GM12878 (cell line): ENCODE measurements around the gene SPSB3. TPM values are rescaled to one million over a fixed set of nuclear protein-coding genes. Genes with fewer than 3 reads are reported as not detected.

Source experiments
- ATAC-seq: fragments of 200-7000 bp; cut with Tn5 transposase; 3 replicates; pipeline ENCODE4 v1.9.1; 2020; ENCODE audit warnings: mild to moderate bottlenecking, moderate library complexity
- BruUV-seq: library from RNA; stranded (reverse); fragments of 400-500 nt; replicated peaks from 2 replicates; lab custom pipeline; 2021; lab: Mats Ljungman, UMichigan
- CTCF ChIA-PET: fragments of 300-600 bp; sonication (Branson Sonifier 250); formaldehyde crosslinking; extraction: SDS; loops from one replicate; lab custom pipeline; 2021; ENCODE audit warnings: inconsistent platforms; lab: Yijun Ruan, JAX
- POLR2A ChIA-PET: fragments of 350-600 bp; formaldehyde crosslinking; extraction: SDS; loops from one replicate; lab custom pipeline; 2021; ENCODE audit warnings: inconsistent platforms; lab: Charles Lee
- RAD21 ChIA-PET: fragments of 300-600 bp; sonication (Branson Sonifier 250); formaldehyde crosslinking; loops from one replicate; lab custom pipeline; 2023; ENCODE audit warnings: antibody characterized with exemption; ENCODE audit not compliant: unreplicated experiment; lab: Charles Lee
- SMC1A ChIA-PET: fragments of 300-600 bp; sonication (Branson Sonifier 250); formaldehyde crosslinking; loops from one replicate; lab custom pipeline; 2023; ENCODE audit not compliant: unreplicated experiment, uncharacterized antibody; lab: Charles Lee
- DNase-seq: peaks from one replicate; pipeline ENCODE4 v3.0.0-alpha.2; 2011; ENCODE audit warnings: low read depth, low spot score
- FAIRE-seq: peaks from 3 replicates; lab custom pipeline; 2011; peaks lifted over from hg19 to GRCh38; lab: Jason Lieb, UNC
- H2AFZ ChIP-seq: 2 replicates; pipeline ENCODE4 v1.6.0; 2011; ENCODE audit warnings: low read depth, low read length, control low read depth; ENCODE audit not compliant: control insufficient read depth
- H3K27ac ChIP-seq: 2 replicates; pipeline ENCODE4 v1.5.1; 2011; ENCODE audit warnings: control low read depth; ENCODE audit not compliant: control insufficient read depth, insufficient read depth
- H3K27me3 ChIP-seq, 2 experiments: replicated peaks in 1 of 2; 2 replicates each; pipeline versions ENCODE4 v1.6.0 to v1.6.1; 2011; ENCODE audit warnings: low read length in 1 of 2; ENCODE audit not compliant: control insufficient read depth in 2 of 2, insufficient read depth in 2 of 2
- H3K36me3 ChIP-seq, 2 experiments: 2 replicates each; pipeline ENCODE4 v1.5.1; 2011; ENCODE audit warnings: low read length in 1 of 2; ENCODE audit not compliant: control insufficient read depth in 2 of 2, insufficient read depth in 2 of 2
- H3K4me1 ChIP-seq: 2 replicates; pipeline ENCODE4 v1.6.1; 2011; ENCODE audit warnings: mild to moderate bottlenecking, low read length, moderate library complexity, mixed read lengths; ENCODE audit not compliant: control insufficient read depth, insufficient read depth
- H3K4me2 ChIP-seq: 2 replicates; pipeline ENCODE4 v1.6.0; 2011; ENCODE audit warnings: control low read depth; ENCODE audit not compliant: control insufficient read depth, insufficient read depth
- H3K4me3 ChIP-seq: fragments of 200-600 bp; sonication (generic); 2 replicates; pipeline ENCODE4 v1.5.1; 2016
- H3K79me2 ChIP-seq: 2 replicates; pipeline ENCODE4 v1.6.0; 2011; ENCODE audit warnings: low read length; ENCODE audit not compliant: control insufficient read depth, insufficient read depth
- H3K9ac ChIP-seq: 2 replicates; pipeline ENCODE4 v1.8.0; 2011; ENCODE audit warnings: low read length, control low read depth, mixed read lengths; ENCODE audit not compliant: control insufficient read depth, insufficient read depth
- H3K9me3 ChIP-seq: replicated peaks from 3 replicates; pipeline ENCODE4 v1.5.1; 2011; ENCODE audit warnings: mild to moderate bottlenecking, low read length; ENCODE audit not compliant: control insufficient read depth, insufficient read depth
- H4K20me1 ChIP-seq: 2 replicates; pipeline ENCODE4 v1.6.0; 2011; ENCODE audit not compliant: control insufficient read depth, insufficient read depth
- CHD1 ChIP-seq: IDR thresholded peaks from 2 replicates; pipeline ENCODE4 v1.6.1; 2012; ENCODE audit warnings: low read depth, low read length, improper control_type of control experiment
- CREM ChIP-seq: IDR thresholded peaks from 2 replicates; pipeline ENCODE4 v1.6.1; 2014; ENCODE audit warnings: antibody characterized with exemption, low read depth
- HCFC1 ChIP-seq: fragments of 150-350 bp; IDR thresholded peaks from 2 replicates; pipeline ENCODE4 v1.6.1; 2014; ENCODE audit warnings: low read length
- JUNB ChIP-seq: IDR thresholded peaks from 2 replicates; pipeline ENCODE4 v1.6.1; 2016; ENCODE audit warnings: antibody characterized with exemption, mild to moderate bottlenecking
- MYB ChIP-seq: fragments of 150-350 bp; IDR thresholded peaks from 2 replicates; pipeline ENCODE4 v1.6.1; 2014; ENCODE audit warnings: mild to moderate bottlenecking, low read depth, low read length, borderline replicate concordance
- RAD51 ChIP-seq: fragments of 450-650 bp; IDR thresholded peaks from 2 replicates; pipeline ENCODE4 v1.6.1; 2016; ENCODE audit warnings: moderate library complexity, mild to moderate bottlenecking, inconsistent platforms
- RB1 ChIP-seq: fragments of 450-650 bp; formaldehyde crosslinking; IDR thresholded peaks from 2 replicates; pipeline ENCODE4 v1.6.1; 2017; ENCODE audit warnings: mild to moderate bottlenecking, borderline replicate concordance
- SMARCA5 ChIP-seq: fragments of 450-650 bp; IDR thresholded peaks from 2 replicates; pipeline ENCODE4 v1.6.1; 2017; ENCODE audit warnings: mild to moderate bottlenecking
- ZSCAN29 ChIP-seq: fragments of 450-650 bp; IDR thresholded peaks from 2 replicates; pipeline ENCODE4 v1.6.1; 2017; ENCODE audit warnings: mild to moderate bottlenecking, moderate library complexity
- WGBS: methylation state at CpG from one replicate; pipeline ENCODE4 v1.1.6; 2016; ENCODE audit warnings: low lambda C conversion rate; ENCODE audit not compliant: insufficient replicate concordance, insufficient coverage; ENCODE audit errors: missing lambda C conversion rate; 5-methylcytosine and 5-hydroxymethylcytosine counted together
- in situ Hi-C: fragments of 300-500 bp; cut with MboI; formaldehyde crosslinking; loops from 9 replicates; pipeline ENCODE4 v1.14.3; 2018; ENCODE audit warnings: mixed read lengths
- intact Hi-C: fragments of 100-400 bp; cut with micrococcal nuclease; formaldehyde crosslinking; loops from one replicate; pipeline ENCODE4 v1.14.2; 2022; ENCODE audit not compliant: unreplicated experiment
- polyA plus RNA-seq, 11 experiments: library from polyadenylated mRNA; depleted of rRNA in 4 of 11; unstranded in 6 of 11; stranded (reverse) in 5 of 11; fragments of >200 nt; fragmentation: Nextera tagmentation in 4 of 11; fragmentation: Illumina TruSeq in 1 of 11; extraction: Ambion mirVana in 4 of 11; extraction: Trizol in 1 of 11; gene quantifications; 1 replicate in 1 of 11; 2 replicates in 10 of 11; pipeline versions ENCODE4 v1.2.1 to v1.2.3, GENCODE V29; 2011 to 2016; ENCODE audit warnings: inconsistent platforms in 2 of 11, missing spikeins in 2 of 11, low read depth in 1 of 11
- total RNA-seq, 4 experiments: library from RNA; depleted of rRNA in 3 of 4; stranded (reverse); fragments of >200 nt in 3 of 4; fragmentation: Illumina TruSeq in 1 of 4; extraction: Trizol in 1 of 4; gene quantifications; 2 replicates each; pipeline versions ENCODE4 v1.2.1 to v1.2.3, GENCODE V29; 2013 to 2021
- TF ChIP-seq, protein P1 (sequence below), 3 experiments: IDR thresholded peaks in 2 of 3; conservative IDR thresholded peaks in 1 of 3; 2 replicates each; pipeline ENCODE4 v1.5.1; 2011; ENCODE audit warnings: low read depth in 3 of 3, low read length in 3 of 3, mild to moderate bottlenecking in 3 of 3, control low read depth in 2 of 3, moderate library complexity in 2 of 3, inconsistent platforms in 1 of 3, mixed read lengths in 1 of 3; ENCODE audit not compliant: control insufficient read depth in 2 of 3, insufficient read depth in 1 of 3; ENCODE audit errors: extremely low read depth in 1 of 3
- TF ChIP-seq, protein P2 (sequence below): IDR thresholded peaks from 2 replicates; pipeline ENCODE4 v1.6.1; 2012; ENCODE audit warnings: improper control_type of control experiment, low read depth, low read length; ENCODE audit not compliant: insufficient replicate concordance
- TF ChIP-seq, protein P3 (sequence below): IDR thresholded peaks from 2 replicates; pipeline ENCODE4 v1.6.1; 2012; ENCODE audit warnings: mild to moderate bottlenecking, low read depth, low read length

Gene SPSB3
- total and polyA plus RNA-seq, 10 of the 15 experiments (the other 5 are each of a cell fraction or from before 2014, with no cell fraction given) = 0.31 to 26.9 (median 14.0) TPM

DNA sequence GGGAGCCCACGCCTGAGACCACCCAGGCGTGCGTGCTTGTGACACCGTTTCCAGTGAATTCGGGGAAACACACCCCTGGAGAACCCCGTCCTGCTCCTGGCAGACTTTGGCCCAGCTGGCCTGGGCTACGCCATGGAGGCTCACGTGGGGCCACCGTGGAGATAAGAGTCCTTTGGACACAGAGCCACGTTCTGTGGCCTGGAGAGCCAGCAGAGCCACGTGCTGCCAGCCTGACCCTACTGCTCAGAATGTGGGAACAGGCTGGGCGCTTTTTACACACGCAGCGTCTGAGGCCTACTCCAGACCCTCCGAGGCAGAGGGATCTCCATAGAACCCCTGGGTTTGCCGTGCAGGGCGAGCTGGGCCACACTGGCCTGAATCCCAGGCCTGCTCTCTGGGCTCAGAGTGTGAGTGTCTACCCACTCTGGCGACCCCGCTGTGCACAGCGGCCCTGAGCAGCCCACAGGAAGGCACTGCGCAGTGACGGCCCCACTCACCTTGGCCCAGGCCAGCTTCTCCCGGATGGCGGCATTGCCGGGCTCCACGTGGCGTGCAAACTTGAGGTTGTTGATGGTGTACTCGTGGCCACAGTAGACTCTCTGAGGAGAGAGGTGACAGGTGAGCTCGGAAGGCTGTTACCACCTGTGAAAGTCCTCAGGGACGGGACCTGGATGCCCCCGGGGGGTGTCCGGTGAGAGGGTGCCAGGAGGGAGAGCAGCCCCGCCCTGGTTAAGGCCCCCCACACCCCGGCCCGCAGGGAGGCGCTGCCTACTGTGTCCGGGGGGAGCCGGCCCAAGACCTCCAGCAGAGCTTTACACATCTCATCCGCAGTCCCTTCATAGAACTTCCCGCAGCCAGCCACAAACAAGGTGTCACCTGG lies 34.3 kb upstream of the SPSB3 start:
- Histone ChIP-seq H3K79me2 (no peaks in the 10 kb centered on the region), H3K4me3 (no peak overlapping the region), H4K20me1 (no peaks in the 10 kb centered on the region), H2AFZ (no peak overlapping the region), H3K27ac (no peak overlapping the region), H3K4me1 (no peaks in the 10 kb centered on the region), H3K4me2 (no peak overlapping the region), H3K36me3 (no peaks in the 10 kb centered on the region; a peak in 2 of 4 replicates), H3K9me3 (no peaks in the 10 kb centered on the region), H3K27me3 (no peaks in the 10 kb centered on the region), H3K9ac (no peak overlapping the region)
- intact Hi-C loops (no loop called here), in situ Hi-C loops (no loop called here)
- BruUV-seq = no TSS peak
- ChIA-PET SMC1A (no interaction called here), CTCF (no interaction called here), RAD21 (no interaction called here), POLR2A (interaction anchor here (0.5 kb wide), 1 partner anchor 21 kb away, joined by 10 read pairs; no protein-coding TSS in a partner anchor)
- 94% methylated on average over 38 of the region's 40 CpGs for WGBS
- no peak for DNase-seq
- ATAC-seq = no peak
- FAIRE-seq = no peak
- TF ChIP-seq RB1 (no peak), ZSCAN29 (no peak), SMARCA5 (no peak), JUNB (no peak), CHD1 (no peak), RAD51 (no peak), MYB (no peak), CREM (no peak), HCFC1 (no peak)
- TF ChIP-seq, protein P1, sequence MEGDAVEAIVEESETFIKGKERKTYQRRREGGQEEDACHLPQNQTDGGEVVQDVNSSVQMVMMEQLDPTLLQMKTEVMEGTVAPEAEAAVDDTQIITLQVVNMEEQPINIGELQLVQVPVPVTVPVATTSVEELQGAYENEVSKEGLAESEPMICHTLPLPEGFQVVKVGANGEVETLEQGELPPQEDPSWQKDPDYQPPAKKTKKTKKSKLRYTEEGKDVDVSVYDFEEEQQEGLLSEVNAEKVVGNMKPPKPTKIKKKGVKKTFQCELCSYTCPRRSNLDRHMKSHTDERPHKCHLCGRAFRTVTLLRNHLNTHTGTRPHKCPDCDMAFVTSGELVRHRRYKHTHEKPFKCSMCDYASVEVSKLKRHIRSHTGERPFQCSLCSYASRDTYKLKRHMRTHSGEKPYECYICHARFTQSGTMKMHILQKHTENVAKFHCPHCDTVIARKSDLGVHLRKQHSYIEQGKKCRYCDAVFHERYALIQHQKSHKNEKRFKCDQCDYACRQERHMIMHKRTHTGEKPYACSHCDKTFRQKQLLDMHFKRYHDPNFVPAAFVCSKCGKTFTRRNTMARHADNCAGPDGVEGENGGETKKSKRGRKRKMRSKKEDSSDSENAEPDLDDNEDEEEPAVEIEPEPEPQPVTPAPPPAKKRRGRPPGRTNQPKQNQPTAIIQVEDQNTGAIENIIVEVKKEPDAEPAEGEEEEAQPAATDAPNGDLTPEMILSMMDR (IDR thresholded peaks at IDR 0.05 in 2 of 3, conservative IDR thresholded peaks at IDR 0.05 in 1 of 3; ENCODE audit: control insufficient read depth in 2 of 3, extremely low read depth in 1 of 3, insufficient read depth in 1 of 3, low read depth in 3 of 3, low read length in 3 of 3) = no peak
- TF ChIP-seq, protein P2, sequence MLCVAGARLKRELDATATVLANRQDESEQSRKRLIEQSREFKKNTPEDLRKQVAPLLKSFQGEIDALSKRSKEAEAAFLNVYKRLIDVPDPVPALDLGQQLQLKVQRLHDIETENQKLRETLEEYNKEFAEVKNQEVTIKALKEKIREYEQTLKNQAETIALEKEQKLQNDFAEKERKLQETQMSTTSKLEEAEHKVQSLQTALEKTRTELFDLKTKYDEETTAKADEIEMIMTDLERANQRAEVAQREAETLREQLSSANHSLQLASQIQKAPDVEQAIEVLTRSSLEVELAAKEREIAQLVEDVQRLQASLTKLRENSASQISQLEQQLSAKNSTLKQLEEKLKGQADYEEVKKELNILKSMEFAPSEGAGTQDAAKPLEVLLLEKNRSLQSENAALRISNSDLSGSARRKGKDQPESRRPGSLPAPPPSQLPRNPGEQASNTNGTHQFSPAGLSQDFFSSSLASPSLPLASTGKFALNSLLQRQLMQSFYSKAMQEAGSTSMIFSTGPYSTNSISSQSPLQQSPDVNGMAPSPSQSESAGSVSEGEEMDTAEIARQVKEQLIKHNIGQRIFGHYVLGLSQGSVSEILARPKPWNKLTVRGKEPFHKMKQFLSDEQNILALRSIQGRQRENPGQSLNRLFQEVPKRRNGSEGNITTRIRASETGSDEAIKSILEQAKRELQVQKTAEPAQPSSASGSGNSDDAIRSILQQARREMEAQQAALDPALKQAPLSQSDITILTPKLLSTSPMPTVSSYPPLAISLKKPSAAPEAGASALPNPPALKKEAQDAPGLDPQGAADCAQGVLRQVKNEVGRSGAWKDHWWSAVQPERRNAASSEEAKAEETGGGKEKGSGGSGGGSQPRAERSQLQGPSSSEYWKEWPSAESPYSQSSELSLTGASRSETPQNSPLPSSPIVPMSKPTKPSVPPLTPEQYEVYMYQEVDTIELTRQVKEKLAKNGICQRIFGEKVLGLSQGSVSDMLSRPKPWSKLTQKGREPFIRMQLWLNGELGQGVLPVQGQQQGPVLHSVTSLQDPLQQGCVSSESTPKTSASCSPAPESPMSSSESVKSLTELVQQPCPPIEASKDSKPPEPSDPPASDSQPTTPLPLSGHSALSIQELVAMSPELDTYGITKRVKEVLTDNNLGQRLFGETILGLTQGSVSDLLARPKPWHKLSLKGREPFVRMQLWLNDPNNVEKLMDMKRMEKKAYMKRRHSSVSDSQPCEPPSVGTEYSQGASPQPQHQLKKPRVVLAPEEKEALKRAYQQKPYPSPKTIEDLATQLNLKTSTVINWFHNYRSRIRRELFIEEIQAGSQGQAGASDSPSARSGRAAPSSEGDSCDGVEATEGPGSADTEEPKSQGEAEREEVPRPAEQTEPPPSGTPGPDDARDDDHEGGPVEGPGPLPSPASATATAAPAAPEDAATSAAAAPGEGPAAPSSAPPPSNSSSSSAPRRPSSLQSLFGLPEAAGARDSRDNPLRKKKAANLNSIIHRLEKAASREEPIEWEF = no peak
- TF ChIP-seq, protein P3, sequence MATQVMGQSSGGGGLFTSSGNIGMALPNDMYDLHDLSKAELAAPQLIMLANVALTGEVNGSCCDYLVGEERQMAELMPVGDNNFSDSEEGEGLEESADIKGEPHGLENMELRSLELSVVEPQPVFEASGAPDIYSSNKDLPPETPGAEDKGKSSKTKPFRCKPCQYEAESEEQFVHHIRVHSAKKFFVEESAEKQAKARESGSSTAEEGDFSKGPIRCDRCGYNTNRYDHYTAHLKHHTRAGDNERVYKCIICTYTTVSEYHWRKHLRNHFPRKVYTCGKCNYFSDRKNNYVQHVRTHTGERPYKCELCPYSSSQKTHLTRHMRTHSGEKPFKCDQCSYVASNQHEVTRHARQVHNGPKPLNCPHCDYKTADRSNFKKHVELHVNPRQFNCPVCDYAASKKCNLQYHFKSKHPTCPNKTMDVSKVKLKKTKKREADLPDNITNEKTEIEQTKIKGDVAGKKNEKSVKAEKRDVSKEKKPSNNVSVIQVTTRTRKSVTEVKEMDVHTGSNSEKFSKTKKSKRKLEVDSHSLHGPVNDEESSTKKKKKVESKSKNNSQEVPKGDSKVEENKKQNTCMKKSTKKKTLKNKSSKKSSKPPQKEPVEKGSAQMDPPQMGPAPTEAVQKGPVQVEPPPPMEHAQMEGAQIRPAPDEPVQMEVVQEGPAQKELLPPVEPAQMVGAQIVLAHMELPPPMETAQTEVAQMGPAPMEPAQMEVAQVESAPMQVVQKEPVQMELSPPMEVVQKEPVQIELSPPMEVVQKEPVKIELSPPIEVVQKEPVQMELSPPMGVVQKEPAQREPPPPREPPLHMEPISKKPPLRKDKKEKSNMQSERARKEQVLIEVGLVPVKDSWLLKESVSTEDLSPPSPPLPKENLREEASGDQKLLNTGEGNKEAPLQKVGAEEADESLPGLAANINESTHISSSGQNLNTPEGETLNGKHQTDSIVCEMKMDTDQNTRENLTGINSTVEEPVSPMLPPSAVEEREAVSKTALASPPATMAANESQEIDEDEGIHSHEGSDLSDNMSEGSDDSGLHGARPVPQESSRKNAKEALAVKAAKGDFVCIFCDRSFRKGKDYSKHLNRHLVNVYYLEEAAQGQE = no peak
